Activated T-helper 1 cell treated with anti-CD3 and anti-CD28 coated beads, Interleukin-12 subunit alpha, Interleukin-12 subunit beta, Interleukin-2, Interleukin-4 antibody, amounts not matched to agents 30 ng/mL and 10 ng/mL and 1 ng/mL, durations not matched to agents 14 hours and 24 hours and 36 hours (primary cell): ENCODE data around the gene SULT1A1. TPM values are rescaled to one million over a fixed set of nuclear protein-coding genes. Genes with fewer than 3 reads are reported as not detected.
"Not testable (repeated sequence)": the region's sequence is repeated elsewhere in the genome, so short reads cannot be mapped to it uniquely, and the experiment has no call there.

ENCODE experiments used
- DNase-seq: peaks from one replicate; pipeline ENCODE4 v3.0.0; 2021; ENCODE audit warnings: low spot score
- H3K27ac Mint-ChIP-seq: one replicate; pipeline ENCODE4 v1.8.0; 2021; ENCODE audit warnings: mild to moderate bottlenecking, mixed read lengths
- H3K27me3 Mint-ChIP-seq: one replicate; pipeline ENCODE4 v1.8.0; 2022; ENCODE audit warnings: mild to moderate bottlenecking, moderate library complexity, mixed read lengths; ENCODE audit not compliant: insufficient read depth
- H3K36me3 Mint-ChIP-seq: one replicate; pipeline ENCODE4 v1.8.0; 2021; ENCODE audit warnings: low read depth, mixed read lengths
- H3K4me1 Mint-ChIP-seq: one replicate; pipeline ENCODE4 v1.8.0; 2021; ENCODE audit warnings: low read depth, mixed read lengths
- H3K4me3 Mint-ChIP-seq: one replicate; pipeline ENCODE4 v1.8.0; 2021; ENCODE audit warnings: mild to moderate bottlenecking, moderate library complexity, mixed read lengths
- H3K9me3 Mint-ChIP-seq: one replicate; pipeline ENCODE4 v1.8.0; 2021; ENCODE audit warnings: mixed read lengths
- intact Hi-C: fragments of 100-400 bp; cut with micrococcal nuclease; formaldehyde crosslinking; loops from one replicate; pipeline ENCODE4 v1.15.1; 2024
- total RNA-seq: library from RNA; stranded (reverse); gene quantifications from 2 replicates; pipeline ENCODE4 v1.2.3, GENCODE V29; 2022

The SULT1A1 gene
- total RNA-seq, 1 donor from 2014 or later = 8.9 TPM

DNA sequence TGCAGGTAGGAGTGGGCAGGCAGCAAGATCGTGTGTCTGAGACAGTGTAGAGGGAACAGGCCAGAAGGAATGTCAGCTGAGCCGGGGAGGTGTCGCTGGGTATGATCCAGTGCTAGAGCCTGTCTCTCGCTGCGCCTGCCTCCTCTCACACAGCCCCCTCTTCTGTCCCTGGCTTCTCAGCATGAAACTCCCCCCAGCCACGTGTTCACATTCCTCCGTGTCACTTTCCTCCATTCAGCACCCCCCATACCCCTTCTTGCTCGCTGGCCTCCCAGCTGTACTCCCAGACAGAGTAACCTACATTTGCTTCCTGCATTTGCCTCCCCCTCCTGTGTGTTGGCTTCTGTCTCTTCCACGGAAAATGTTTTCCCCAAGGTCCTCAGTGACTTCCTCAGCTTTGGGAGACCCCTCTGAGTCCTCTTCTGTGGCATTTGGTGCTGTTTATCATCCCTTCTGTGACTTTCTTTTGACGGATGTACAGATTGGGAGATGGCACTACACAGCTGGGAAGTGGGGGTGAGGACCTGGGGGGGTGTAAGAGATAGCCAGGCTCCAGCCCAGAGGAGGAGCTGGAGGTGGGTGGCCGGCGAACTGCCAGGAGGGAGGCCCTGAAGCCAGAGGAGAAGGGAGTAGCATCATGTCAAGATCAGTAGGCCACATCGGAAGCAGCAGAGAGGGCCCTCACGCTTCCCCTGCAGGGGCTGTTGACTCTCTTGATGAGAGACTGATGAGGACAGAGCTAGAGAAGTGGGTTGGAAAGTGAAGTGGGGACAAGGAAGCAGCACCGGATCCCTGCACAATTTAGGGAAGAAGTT, 36.9 kb downstream of the SULT1A1 start:
- intact Hi-C loops = no loop called here
- H3K27ac Mint-ChIP-seq = no peak overlapping the region
- H3K4me1 Mint-ChIP-seq = no peaks in the 10 kb centered on the region
- no peak overlapping the region for H3K4me3 Mint-ChIP-seq
- no peaks in the 10 kb centered on the region for H3K27me3 Mint-ChIP-seq
- no peak for DNase-seq
- no peaks in the 10 kb centered on the region for H3K36me3 Mint-ChIP-seq
- H3K9me3 Mint-ChIP-seq = no peaks in the 10 kb centered on the region

DNA sequence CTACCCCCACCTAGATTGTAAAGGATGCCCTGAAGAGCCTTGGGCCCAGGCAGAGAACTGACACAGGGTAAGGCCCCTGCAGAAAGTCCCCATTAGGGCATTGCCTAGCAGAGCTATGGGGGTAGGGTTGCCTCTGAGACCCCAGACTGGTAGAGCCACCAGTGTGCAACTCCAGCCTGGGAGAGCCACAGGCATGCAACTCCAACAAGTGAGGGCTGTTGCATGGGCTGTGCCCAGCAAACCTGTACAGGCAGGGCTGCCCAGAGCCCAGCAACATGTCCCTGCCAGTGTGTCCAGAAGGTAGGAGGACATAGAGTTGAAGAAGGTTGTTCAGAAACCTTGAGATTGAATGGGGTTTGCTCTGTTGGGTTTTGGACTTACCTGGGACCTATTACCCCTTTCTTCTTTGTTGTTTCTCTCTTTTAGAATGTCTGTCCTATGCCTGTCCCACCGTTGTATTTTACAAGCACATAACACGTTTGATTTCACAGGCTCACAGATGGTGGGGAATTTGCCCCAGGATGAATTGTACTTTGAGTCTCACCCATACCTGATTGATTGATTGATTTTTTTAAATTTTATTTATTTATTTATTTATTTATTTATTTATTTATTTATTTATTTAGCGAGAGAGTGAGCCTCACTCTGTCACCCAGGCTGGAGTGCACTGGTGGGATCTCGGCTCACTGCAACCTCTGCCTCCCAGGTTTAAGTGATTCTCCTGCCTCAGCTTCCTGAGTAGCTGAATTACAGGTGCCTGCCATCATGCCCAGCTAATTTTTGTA, 39.7 kb downstream of the SULT1A1 start:
- intact Hi-C loops = no loop called here
- Mint-ChIP-seq H3K27me3 (no peaks in the 10 kb centered on the region), H3K9me3 (peaks cover 16% of the 10 kb centered on the region), H3K27ac (no peak overlapping the region), H3K36me3 (peaks cover 13% of the 10 kb centered on the region), H3K4me3 (no peak overlapping the region), H3K4me1 (no peaks in the 10 kb centered on the region)
- DNase-seq = no peak

DNA sequence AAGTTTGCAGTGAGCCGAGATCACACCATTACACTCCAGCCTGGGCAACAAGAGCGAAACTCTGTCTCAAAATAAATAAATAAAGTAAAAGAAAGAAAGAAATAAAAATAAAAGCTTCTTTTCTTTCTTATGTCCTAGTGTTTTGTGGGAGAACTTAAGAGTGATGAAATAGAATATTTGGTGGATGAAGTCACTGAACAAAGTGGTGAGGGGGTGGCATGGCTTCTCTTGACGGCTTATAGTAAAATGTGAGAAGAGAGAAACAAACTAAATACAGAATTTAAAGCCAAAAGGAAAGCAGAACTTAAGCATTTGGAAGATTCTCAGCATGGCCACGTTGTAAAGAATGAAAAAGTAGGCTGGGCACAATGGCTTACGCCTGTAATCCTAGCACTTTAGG, 40.8 kb downstream of the SULT1A1 start:
- H3K9me3 Mint-ChIP-seq = peaks cover 16% of the 10 kb centered on the region
- DNase-seq = no peak
- intact Hi-C loops = no loop called here
- no peaks in the 10 kb centered on the region for H3K27me3 Mint-ChIP-seq
- H3K4me3 Mint-ChIP-seq = no peak overlapping the region
- H3K4me1 Mint-ChIP-seq = no peaks in the 10 kb centered on the region
- no peak overlapping the region for H3K27ac Mint-ChIP-seq
- peaks cover 14% of the 10 kb centered on the region for H3K36me3 Mint-ChIP-seq

DNA sequence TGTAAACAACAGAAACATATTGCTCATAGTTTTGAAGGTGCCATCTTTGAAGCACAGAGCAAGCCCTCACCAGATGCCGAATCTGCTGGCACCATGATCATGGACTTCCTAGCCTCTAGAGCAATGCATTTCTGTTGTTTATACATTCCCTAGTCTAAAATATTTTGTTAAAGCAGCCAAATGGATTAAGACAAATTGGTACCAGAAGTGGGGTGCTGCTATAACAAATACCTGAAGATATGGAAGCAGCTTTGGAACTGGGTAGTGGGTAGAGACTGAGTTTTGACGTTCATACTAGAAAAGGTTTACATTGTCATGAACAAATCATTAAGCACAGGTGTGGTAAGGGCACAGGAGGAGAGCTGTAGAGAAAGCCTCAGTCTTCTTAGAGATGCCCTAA, 42.6 kb downstream of the SULT1A1 start:
- H3K36me3 Mint-ChIP-seq = peaks cover 14% of the 10 kb centered on the region
- no peak for DNase-seq
- intact Hi-C loops = no loop called here
- no peaks in the 10 kb centered on the region for H3K27me3 Mint-ChIP-seq
- H3K4me1 Mint-ChIP-seq = no peaks in the 10 kb centered on the region
- no peak overlapping the region for H3K4me3 Mint-ChIP-seq
- H3K27ac Mint-ChIP-seq = no peak overlapping the region
- peaks cover 16% of the 10 kb centered on the region for H3K9me3 Mint-ChIP-seq

DNA sequence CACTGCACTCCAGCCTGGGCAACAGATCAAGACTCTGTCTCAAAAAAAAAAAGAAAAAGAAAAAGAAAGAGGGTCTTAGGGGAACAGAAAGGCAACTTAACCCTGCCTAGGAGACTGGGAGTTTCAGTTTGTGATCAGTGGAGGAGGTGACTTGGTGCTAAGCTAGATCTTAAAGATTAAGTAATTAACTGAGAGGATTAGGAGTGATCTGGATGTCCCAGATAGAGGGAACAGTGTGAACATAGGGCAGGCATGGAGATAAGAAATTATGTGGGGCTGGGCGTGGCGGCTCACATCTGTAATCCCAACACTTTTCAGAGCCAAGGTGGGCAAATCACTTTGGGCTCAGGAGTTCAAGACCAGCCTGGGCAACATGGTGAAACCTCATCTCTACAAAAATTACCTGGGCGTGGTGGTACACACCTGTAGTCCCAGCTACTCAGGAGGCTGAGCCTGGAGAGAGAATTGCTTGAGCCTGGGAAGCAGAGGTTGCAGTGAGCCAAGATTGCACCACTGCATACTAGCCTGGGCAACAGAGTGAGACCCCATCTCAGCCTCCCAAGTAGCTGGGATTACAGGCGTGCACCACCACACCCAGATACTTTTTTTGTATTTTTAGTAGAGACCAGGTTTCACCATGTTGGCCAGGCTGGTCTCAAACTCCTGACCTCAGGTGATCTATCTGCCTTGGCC, 43.5 kb downstream of the SULT1A1 start:
- H3K4me1 Mint-ChIP-seq, DNase-seq, H3K27me3 Mint-ChIP-seq, H3K27ac Mint-ChIP-seq, intact Hi-C loops, H3K4me3 Mint-ChIP-seq: not testable (repeated sequence)
- Mint-ChIP-seq H3K36me3 (peaks cover 14% of the 10 kb centered on the region), H3K9me3 (peaks cover 16% of the 10 kb centered on the region)

DNA sequence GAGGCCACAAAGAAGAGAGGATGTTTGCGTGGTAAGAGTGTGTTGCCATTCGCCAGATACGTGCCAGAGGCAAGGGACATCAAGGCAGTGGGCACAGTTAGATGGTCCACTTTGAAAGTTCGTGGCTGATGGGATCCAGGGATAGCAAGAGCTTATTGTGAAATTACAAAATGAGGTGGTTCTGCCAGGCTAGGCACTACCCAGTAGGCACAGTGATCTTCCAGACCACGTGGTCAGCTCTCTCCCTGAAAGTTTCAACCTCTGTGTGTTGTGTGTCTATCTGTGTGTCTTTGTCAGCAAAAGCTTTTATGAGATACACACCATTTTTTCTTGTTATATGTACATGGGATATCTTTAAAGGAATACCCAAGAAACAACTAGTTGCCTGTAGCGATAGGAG, 46.6 kb downstream of the SULT1A1 start:
- no peak for DNase-seq
- H3K9me3 Mint-ChIP-seq = peaks cover 16% of the 10 kb centered on the region
- H3K27ac Mint-ChIP-seq = no peak overlapping the region
- H3K27me3 Mint-ChIP-seq = no peaks in the 10 kb centered on the region
- H3K36me3 Mint-ChIP-seq = peaks cover 24% of the 10 kb centered on the region
- intact Hi-C loops = no loop called here
- peaks cover 6% of the 10 kb centered on the region for H3K4me1 Mint-ChIP-seq
- no peak overlapping the region for H3K4me3 Mint-ChIP-seq

DNA sequence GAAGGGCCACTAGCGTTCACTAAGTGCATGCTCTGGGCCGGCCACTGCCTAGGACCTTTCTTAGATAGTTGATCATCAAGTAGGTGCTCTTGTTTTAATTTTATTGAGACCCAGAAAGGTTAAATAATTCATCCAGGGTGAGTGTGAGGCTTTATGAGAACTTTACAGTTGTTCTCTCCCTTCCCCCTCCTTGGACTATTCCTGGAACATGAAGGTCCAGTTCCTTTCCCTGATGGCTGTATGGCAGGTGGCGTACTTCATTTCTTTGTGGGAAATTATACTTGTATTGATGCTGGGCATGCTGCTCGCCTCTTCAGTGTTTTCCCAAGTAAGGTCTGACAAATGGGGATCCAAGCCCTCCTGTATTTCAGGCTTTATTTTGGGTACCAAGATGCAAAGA, 47.6 kb downstream of the SULT1A1 start:
- H3K36me3 Mint-ChIP-seq = peaks cover 22% of the 10 kb centered on the region
- peaks cover 10% of the 10 kb centered on the region for H3K9me3 Mint-ChIP-seq
- H3K4me1 Mint-ChIP-seq = peaks cover 6% of the 10 kb centered on the region
- intact Hi-C loops = no loop called here
- no peak for DNase-seq
- no peak overlapping the region for H3K27ac Mint-ChIP-seq
- H3K27me3 Mint-ChIP-seq = no peaks in the 10 kb centered on the region
- no peak overlapping the region for H3K4me3 Mint-ChIP-seq

DNA sequence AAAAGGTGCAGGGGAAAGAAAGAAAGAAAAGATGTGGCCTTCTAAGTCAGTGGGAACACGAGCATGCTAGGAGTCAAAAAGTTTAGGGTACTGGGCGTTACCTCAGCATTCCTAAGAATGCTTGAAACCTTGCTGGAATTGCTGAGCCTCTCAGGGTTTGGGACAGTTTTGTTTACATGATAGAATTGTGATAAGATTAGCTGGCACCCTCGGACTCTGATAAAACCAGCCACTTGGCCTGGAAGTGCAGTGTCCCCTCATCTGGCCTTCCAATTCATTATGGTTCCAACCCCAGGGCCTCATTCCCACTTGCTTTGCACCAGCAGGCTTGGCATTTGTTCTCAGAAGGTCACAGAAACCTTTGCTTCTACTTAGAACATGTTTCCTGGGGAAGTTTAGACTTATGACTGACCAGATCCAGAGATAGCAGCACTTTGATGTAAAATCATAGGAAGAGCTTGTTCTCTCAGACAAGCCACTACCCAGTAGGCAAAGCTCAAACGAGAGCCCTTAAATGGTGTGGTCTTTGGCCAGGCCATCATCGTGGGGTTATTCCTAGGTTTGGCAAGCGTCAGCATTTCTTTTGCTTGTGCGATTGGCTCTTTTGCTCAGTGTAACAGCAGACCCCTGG, 48.2 kb downstream of the SULT1A1 start:
- intact Hi-C loops = no loop called here
- DNase-seq = no peak
- H3K27me3 Mint-ChIP-seq = no peaks in the 10 kb centered on the region
- no peak overlapping the region for H3K4me3 Mint-ChIP-seq
- H3K36me3 Mint-ChIP-seq = peaks cover 21% of the 10 kb centered on the region
- H3K27ac Mint-ChIP-seq = no peak overlapping the region
- peaks cover 6% of the 10 kb centered on the region for H3K4me1 Mint-ChIP-seq
- H3K9me3 Mint-ChIP-seq = peaks cover 8% of the 10 kb centered on the region

DNA sequence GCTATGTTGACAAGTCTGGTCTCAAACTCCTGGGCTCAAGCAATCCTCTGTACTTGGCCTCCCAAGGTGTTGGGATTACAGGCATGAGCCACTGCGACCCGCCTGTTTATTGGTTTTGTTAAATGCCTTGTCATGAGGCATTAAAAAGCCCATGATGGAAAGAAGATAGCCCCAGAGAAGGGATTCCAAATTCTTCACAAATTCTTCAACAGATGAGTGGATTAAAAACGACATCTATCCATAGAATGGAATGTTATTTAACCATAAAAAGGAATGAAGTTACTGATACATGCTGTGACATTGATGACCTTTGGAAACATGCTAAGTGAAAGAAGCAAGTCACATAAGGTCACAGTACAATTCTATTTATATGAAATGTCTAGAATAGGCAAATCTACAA, 51.4 kb downstream of the SULT1A1 start:
- intact Hi-C loops = loop anchor here (5.0 to 10.0 kb wide), 2 partner anchors 64 to 366 kb away; partner anchors contain the start of gene RABEP2
- Mint-ChIP-seq H3K27ac (no peak overlapping the region), H3K9me3 (no peaks in the 10 kb centered on the region), H3K4me1 (peaks cover 25% of the 10 kb centered on the region), H3K36me3 (peaks cover 17% of the 10 kb centered on the region), H3K4me3 (no peak overlapping the region), H3K27me3 (peaks cover 2% of the 10 kb centered on the region)
- no peak for DNase-seq

DNA sequence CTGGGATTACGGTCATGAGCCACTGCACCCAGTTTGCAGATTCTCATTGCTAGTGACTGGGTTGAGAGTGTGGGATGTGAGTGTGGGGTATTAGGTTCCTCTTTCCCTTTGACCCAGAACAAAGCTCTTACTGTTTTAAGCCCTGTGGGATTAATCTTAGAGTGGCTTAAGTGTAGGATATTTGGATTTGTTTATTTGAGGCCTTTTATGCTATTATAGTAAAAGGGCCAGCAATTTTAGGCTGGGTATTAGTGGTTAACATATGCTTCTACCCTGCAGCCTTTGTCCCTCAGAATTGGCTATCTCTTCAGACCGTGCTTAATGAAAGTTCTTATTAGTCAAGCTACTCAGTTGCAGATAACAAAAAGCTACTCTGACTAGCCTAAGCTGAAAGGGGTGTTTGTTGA, 52.9 kb downstream of the SULT1A1 start:
- peaks cover 17% of the 10 kb centered on the region for H3K36me3 Mint-ChIP-seq
- intact Hi-C loops = loop anchor here (5.0 to 10.0 kb wide), 2 partner anchors 65 to 368 kb away; partner anchors contain the start of gene RABEP2

DNA sequence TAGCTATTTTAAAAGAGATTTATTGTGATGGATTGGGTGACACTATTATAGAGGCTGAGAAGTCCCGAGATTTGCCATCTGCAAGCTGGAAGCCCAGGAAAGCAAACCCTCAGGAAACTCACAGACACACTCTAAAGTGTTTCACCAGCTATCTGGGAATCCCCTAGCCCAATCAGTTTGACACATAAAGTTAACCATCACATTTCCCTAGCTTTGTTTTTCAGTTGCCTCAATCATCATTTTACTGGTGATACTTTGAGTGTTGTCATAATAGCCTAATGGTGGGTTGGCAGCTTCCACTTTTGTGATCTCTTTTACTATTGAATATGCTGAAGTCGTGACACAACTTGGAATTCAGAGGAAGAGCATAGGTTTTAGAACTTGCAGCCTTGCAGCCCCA, 54.3 kb downstream of the SULT1A1 start:
- peaks cover 17% of the 10 kb centered on the region for H3K36me3 Mint-ChIP-seq
- H3K4me3 Mint-ChIP-seq = peak overlapping the region; percentile 15
- DNase-seq = no peak
- H3K27ac Mint-ChIP-seq = peak overlapping the region; percentile 11
- H3K9me3 Mint-ChIP-seq = no peaks in the 10 kb centered on the region
- peaks cover 25% of the 10 kb centered on the region for H3K4me1 Mint-ChIP-seq
- peaks cover 2% of the 10 kb centered on the region for H3K27me3 Mint-ChIP-seq
- intact Hi-C loops = loop anchor here (5.0 to 10.0 kb wide), 2 partner anchors 67 to 369 kb away; partner anchors contain the start of gene RABEP2

More for the DNA sequence above, 52.9 kb downstream of the SULT1A1 start:
- Mint-ChIP-seq H3K9me3 (no peaks in the 10 kb centered on the region), H3K27me3 (peaks cover 2% of the 10 kb centered on the region), H3K4me1 (peaks cover 25% of the 10 kb centered on the region), H3K4me3 (no peak overlapping the region), H3K27ac (no peak overlapping the region)
- DNase-seq = no peak
